Heart left ventricle (tissue), 16 donors: Measurements from ENCODE around the gene FAM3B. TPM values are rescaled to one million over a fixed set of nuclear protein-coding genes. Genes with fewer than 3 reads are reported as not detected.
"Not testable (repeated sequence)": the region's sequence is repeated elsewhere in the genome, so short reads cannot be mapped to it uniquely, and the experiment has no call there.

Source experiments
- ATAC-seq, 4 donors: fragments of 200-7000 bp; cut with Tn5 transposase; one replicate each; pipeline ENCODE4 v1.9.1; 2020 to 2022; ENCODE audit warnings: moderate library complexity in 4 of 4, mild to moderate bottlenecking in 3 of 4, moderate number of reproducible peaks in 1 of 4
- DNase-seq, 5 donors: peaks; one replicate each; pipeline ENCODE4 v3.0.0-alpha.2; 2020
- H3K27ac ChIP-seq, 12 donors: fragments of 200-600 bp; sonication (generic) in 4 of 12; one replicate each; pipeline versions ENCODE4 v1.5.0 to v1.8.0; 2016 to 2022; ENCODE audit warnings: mild to moderate bottlenecking in 2 of 12
- H3K27me3 ChIP-seq, 9 donors: fragments of 200-600 bp; sonication (generic) in 2 of 9; one replicate each; pipeline versions ENCODE4 v1.5.1 to v1.8.0; 2016 to 2022; ENCODE audit warnings: mild to moderate bottlenecking in 3 of 9
- H3K36me3 ChIP-seq, 9 donors: fragments of 200-600 bp; sonication (generic) in 2 of 9; one replicate each; pipeline versions ENCODE4 v1.5.0 to v1.8.0; 2018 to 2022; ENCODE audit warnings: mild to moderate bottlenecking in 2 of 9
- H3K4me1 ChIP-seq, 12 donors: fragments of 200-600 bp; sonication (generic) in 4 of 12; one replicate each; pipeline versions ENCODE4 v1.5.0 to v1.8.0; 2016 to 2022; ENCODE audit warnings: mild to moderate bottlenecking in 3 of 12
- H3K4me3 ChIP-seq, 12 donors: fragments of 200-600 bp; sonication (generic) in 4 of 12; one replicate each; pipeline versions ENCODE4 v1.5.0 to v1.8.0; 2017 to 2022; ENCODE audit warnings: mild to moderate bottlenecking in 9 of 12, moderate library complexity in 4 of 12
- H3K9me3 ChIP-seq, 12 donors: fragments of 200-600 bp; sonication (generic) in 4 of 12; one replicate each; pipeline versions ENCODE4 v1.5.0 to v1.8.0; 2016 to 2022; ENCODE audit warnings: mild to moderate bottlenecking in 1 of 12
- POLR2A ChIP-seq, 2 donors: fragments of 450-650 bp; IDR thresholded peaks; one replicate each; pipeline ENCODE4 v1.6.1; 2017; ENCODE audit warnings: antibody characterized with exemption in 2 of 2, mild to moderate bottlenecking in 2 of 2, moderate library complexity in 2 of 2
- WGBS, 4 donors: extraction: QIAGEN DNeasy Blood & Tissue Kit in 2 of 4; methylation state at CpG; one replicate each; pipeline versions ENCODE4 v1.1.5 to v1.1.7; 2013 to 2018; 5-methylcytosine and 5-hydroxymethylcytosine counted together
- intact Hi-C, 10 donors: fragments of 100-400 bp; cut with DNase I; formaldehyde crosslinking; loops; one replicate each; pipeline versions ENCODE4 v1.11.1 to v1.14.2; 2022
- polyA plus RNA-seq, 2 donors: library from polyadenylated mRNA; stranded (reverse); fragments of 200-250 nt; gene quantifications; one replicate each; pipeline ENCODE4 v1.2.3, GENCODE V29; 2013
- total RNA-seq, 9 donors: library from RNA; depleted of rRNA in 2 of 9; stranded (reverse); fragments of >200 nt in 2 of 9; fragmentation: NEBNext Ultra II Directional in 3 of 9; extraction: Animal tissue kit (Norgen Biotek cat#: 25700) in 3 of 9; gene quantifications; one replicate each; pipeline versions ENCODE4 v1.1.0 to v1.2.4, GENCODE V29; 2016 to 2023
- TF ChIP-seq, protein P1 (sequence below), 12 donors: fragments of 200-600 bp; sonication (generic) in 4 of 12; IDR thresholded peaks; one replicate each; pipeline versions ENCODE4 v1.5.0 to v1.8.0; 2018 to 2022; ENCODE audit warnings: antibody characterized with exemption in 12 of 12, mild to moderate bottlenecking in 5 of 12
- donor health status: ischemic (EF 13 %, LVEDD 7.1; RV severe dilation, severe dysfunction).
- donor health status: healthy with polysubstance abuse.
- donor health status: DM: no; HTN: yes; CAD: no.
- donor health status: DM: no; HTN: no; CAD: no.
- donor health status: ischemic (EF 25% LVEDD 6.9; RV normal size, moderate dysfunction).
- donor health status: ischemic (EF 25% LVEDD 5.7; RV mildly dilated, moderate dysfunction).
- donor health status: healthy.
- donor health status: DM: yes; HTN: yes; CAD: no.
- donor health status: ischemic (EF 35%, LVEDD 5.7; RV mildly dilated, moderate dysfunction).
- donor health status: nonischemic (EF 11% LVEDD 7.7; RV severe dilation, severe dysfunction).
- donor health status: DM: yes; HTN: yes; CAD: no.
- donor health status: PGD.
- donor health status: ischemic (EF 29% LVEDD 5.4; RV normal size, mild dysfunction).
- donor health status: nonischemic (EF 23%, LVEDD 6.1; RV moderate dilation, normal function).

The FAM3B gene
- total and polyA plus RNA-seq, 11 donors: 0.10 to 0.54 TPM; not detected in 9

DNA sequence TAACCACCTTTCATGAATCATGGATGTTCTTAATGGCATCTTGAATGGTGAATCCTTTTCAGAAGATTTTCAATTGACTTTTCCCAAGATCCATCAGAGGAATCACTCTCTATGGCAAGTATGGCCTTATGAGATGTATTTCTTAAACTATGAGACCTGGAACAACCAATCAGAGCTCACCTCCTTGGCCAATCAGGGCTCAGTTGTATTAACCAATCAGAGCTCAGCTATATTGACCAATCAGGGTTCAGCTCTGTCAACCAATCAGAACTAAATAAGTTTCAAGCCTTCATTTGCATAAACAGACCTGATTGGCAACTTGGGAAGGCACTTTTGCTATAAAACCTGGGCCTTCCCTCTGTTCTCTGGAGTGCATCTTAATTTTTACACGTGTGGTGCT, 13.6 kb upstream of the FAM3B start:
- DNase-seq: no peak
- WGBS, 4 donors: 67 to 82% (median 77%) methylated on average over 1 of the region's 1 CpG
- Histone ChIP-seq H3K4me1 (no peaks in the 10 kb centered on the region), H3K4me3 (no peak overlapping the region), H3K27me3 (peaks cover 0 to 12% (median 0%) of the 10 kb centered on the region in 9 donors), H3K27ac (no peak overlapping the region), H3K36me3 (no peaks in the 10 kb centered on the region), H3K9me3 (peaks cover 0 to 21% (median 0%) of the 10 kb centered on the region in 12 donors)
- ATAC-seq: no peak
- no peak for TF ChIP-seq POLR2A (IDR thresholded peaks at IDR 0.05)
- TF ChIP-seq, protein P1, sequence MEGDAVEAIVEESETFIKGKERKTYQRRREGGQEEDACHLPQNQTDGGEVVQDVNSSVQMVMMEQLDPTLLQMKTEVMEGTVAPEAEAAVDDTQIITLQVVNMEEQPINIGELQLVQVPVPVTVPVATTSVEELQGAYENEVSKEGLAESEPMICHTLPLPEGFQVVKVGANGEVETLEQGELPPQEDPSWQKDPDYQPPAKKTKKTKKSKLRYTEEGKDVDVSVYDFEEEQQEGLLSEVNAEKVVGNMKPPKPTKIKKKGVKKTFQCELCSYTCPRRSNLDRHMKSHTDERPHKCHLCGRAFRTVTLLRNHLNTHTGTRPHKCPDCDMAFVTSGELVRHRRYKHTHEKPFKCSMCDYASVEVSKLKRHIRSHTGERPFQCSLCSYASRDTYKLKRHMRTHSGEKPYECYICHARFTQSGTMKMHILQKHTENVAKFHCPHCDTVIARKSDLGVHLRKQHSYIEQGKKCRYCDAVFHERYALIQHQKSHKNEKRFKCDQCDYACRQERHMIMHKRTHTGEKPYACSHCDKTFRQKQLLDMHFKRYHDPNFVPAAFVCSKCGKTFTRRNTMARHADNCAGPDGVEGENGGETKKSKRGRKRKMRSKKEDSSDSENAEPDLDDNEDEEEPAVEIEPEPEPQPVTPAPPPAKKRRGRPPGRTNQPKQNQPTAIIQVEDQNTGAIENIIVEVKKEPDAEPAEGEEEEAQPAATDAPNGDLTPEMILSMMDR (IDR thresholded peaks at IDR 0.05): no peak
- intact Hi-C loops: no loop called here

DNA sequence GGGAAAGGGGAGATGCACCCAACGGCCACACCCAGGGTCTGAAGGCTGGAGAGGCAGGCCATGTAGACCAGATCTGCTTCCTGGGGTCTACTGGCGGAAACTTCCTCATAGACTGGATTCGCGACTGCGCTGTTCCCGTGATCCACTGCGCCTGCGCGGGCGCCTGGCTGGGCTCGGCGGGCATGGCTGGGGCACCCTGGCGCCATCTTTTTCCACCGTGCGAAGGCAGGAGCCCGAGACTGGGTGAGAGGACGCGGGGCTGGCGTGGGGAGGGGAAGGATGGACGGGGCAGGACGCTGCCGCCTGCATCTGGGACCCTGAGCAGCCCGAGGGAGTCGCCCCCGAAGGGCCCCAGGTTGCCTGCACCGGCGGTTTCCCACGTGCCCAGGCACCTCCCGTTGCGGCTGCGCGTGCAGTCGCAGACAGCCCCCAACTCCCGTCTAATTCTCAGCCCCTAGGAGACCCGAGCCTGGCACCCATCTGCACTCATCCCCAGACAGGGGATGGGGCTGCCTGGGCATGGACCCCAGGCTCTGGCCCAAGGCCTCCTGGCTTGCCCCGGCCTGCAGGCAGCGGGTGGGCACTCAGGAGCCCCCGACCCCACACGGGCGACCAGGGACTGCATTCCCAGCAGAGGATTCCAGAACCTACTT, 12.4 kb upstream of the FAM3B start:
- ATAC-seq: peak in 1 of 4 donors; percentile 38
- Histone ChIP-seq H3K9me3 (peaks cover 0 to 14% (median 0%) of the 10 kb centered on the region in 12 donors), H3K36me3 (no peaks in the 10 kb centered on the region), H3K27ac (no peak overlapping the region), H3K4me1 (no peaks in the 10 kb centered on the region), H3K4me3 (no peak overlapping the region), H3K27me3 (peaks cover 0 to 13% (median 0%) of the 10 kb centered on the region in 9 donors)
- WGBS, 4 donors: 93 to 97% (median 94%) methylated on average over 24 to 40 of the region's 40 CpGs
- intact Hi-C loops: no loop called here
- no peak for DNase-seq
- no peak for TF ChIP-seq POLR2A (IDR thresholded peaks at IDR 0.05)
- TF ChIP-seq, protein P1 (IDR thresholded peaks at IDR 0.05): no peak

DNA sequence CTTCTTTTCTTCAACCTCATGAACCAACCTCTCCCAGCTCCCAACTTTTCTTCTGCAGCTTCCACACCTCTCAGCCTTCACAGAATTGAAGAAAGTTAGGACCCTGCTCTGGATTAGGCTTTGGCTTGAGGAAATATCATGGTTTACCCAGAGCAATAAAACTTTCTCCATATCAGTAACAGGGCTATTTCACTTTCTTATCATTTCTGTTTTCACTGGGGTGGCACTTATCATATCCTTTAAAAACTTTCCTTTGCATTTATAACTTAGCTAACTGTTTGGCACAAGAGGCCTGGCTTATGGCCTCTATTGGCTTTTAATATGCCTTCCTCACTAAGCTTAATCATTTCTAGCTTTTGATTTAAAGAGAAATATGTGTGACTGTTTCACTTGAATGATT, 9.4 kb upstream of the FAM3B start:
- intact Hi-C loops: no loop called here
- no peak overlapping the region for H3K27ac ChIP-seq
- no peaks in the 10 kb centered on the region for H3K36me3 ChIP-seq
- no peak overlapping the region for H3K4me3 ChIP-seq
- TF ChIP-seq, protein P1 (IDR thresholded peaks at IDR 0.05): no peak
- TF ChIP-seq POLR2A (IDR thresholded peaks at IDR 0.05): no peak
- no peak for DNase-seq
- no peak for ATAC-seq
- peaks cover 0 to 5% (median 0%) of the 10 kb centered on the region in 12 donors for H3K9me3 ChIP-seq
- H3K4me1 ChIP-seq: no peaks in the 10 kb centered on the region
- peaks cover 0 to 24% (median 0%) of the 10 kb centered on the region in 9 donors for H3K27me3 ChIP-seq

DNA sequence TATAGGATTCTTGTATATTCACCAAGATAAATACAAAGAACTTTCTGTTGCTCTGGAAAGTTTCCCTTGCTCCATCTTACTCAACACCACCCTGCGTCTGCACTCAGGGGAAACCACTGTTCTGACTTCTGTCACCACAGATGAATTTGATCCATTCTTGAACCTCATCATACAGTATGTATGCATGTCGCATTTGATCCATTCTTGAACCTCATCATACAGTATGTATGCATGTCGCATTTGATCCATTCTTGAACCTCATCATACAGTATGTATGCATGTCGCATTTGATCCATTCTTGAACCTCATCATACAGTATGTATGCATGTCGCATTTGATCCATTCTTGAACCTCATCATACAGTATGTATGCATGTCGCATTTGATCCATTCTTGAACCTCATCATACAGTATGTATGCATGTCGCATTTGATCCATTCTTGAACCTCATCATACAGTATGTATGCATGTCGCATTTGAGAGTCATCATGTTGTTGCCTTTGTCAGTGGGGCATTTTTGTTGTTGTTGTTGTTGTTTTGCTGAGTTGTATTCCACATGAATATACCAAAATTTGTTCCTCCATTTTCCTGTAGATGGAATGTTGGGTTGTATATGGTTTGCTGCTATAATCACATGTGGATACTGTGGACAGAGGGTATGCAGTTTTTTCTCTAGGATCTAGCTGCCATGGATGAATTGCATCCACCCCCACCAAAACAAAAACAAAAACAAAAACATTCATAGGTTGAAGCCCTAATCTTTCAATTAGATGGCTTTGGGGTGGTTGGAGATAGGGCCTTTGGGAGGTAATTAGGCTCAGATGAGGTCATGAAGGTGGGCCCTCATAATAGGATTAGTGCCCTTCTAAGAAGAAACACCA, 3.1 kb upstream of the FAM3B start:
- DNase-seq, H3K27ac ChIP-seq, H3K36me3 ChIP-seq, intact Hi-C loops, H3K9me3 ChIP-seq, ATAC-seq, H3K4me3 ChIP-seq: not testable (repeated sequence)
- H3K4me1 ChIP-seq: peaks cover 0 to 15% (median 5%) of the 10 kb centered on the region in 12 donors
- WGBS, 4 donors: 94 to 97% (median 96%) methylated on average over 5 to 6 of the region's 8 CpGs
- peaks cover 5 to 48% (median 32%) of the 10 kb centered on the region in 9 donors for H3K27me3 ChIP-seq
